NCI-H2081 (cell line): ENCODE results near the gene MPZL2.

Experiments
- DNase-seq, 2 experiments: peaks; one replicate each; lab custom pipeline; 2025; lab: John Stamatoyannopoulos, UW

MPZL2 gene

DNA sequence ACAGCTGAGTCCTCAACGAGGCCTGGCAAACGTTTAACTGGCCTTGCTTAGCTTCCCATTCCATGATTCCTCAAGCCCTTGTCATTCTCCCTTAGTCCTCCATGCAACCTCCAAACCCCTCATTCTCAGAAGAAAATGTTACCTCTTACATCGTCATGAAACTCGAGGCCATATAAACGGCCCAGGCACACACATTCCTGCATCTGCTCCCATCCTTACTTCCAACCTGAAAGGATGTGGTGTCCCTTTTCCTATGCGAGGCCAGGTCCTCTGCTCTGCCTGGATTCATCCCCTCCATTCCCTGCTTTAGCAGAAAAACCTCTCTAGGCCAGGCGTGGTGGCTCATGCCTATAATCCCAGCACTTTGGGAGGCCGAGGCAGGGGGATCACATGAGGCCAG is 20.9 kb downstream of the MPZL2 start:
- DNase-seq: no peak

- DNase-seq: no peak
Observed at GRCh38 chr11:118241764-118242098, 22.4 kb downstream of the MPZL2 start.

DNA sequence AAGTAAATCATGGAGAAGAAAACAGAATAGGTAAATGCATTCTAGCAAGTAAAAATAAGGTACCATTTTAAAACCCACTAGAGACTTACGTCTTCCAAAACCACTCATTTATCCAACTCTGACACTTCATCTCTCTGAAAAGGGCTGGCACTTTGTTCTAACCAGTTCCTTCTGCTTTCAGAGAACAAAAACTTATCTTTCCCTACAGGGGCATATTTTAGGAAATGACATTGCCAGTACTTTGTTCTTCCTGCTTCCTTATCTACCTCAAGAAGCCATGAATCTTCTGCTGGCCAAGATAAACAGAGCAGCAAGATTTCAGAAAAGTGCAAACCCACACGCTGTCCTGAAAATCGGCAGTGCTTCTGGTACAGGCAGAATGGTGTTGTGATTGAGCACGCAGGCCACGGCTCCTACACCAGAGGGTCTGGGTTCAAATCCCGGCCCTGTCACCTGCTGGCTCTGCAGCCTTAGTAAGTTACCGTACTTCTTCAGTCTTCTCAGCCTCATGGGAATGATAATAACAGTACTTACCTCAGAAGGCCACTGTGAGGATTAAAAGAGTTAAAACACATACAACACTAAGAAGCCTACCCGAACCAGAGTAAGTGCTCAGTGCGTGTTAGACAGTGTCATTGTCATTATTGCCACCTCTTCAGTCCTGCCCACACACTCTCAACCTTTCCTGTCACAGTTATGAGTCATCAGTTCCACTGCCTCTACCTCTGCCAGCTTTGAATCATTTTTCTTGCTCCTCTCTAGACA is 22.9 kb downstream of the MPZL2 start:
- DNase-seq: no peak

DNA sequence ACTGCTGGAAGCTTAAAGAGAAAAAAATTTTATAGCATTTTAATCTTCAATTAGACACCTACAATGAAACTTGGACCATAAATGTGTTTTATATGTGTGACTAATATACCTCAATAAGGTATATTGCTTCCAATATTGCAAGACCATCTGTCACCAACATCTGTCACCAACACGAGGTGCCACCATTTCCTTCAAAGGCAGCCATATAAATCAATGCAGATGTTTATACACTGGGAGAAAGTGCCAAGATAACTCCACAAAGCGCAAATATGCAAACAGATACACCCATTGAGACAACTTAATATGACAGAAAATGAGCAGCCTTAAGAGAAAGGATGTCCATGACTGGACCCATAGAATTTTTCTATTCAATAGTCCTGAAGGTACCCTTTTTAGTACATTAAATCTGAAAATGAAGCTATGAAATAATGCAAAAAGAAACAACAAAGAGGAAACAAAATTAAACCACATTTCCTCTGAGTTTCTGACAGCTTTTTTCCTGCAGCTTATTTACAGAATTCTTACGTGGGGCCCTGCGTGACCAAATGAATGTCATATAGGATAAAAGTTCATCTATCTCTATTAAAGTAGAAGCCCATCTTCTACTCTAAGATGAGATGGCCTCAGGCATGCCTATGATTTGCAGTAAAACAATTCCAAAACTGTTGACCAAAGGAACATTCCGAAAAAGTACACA is 24.4 kb downstream of the MPZL2 start:
- no peak for DNase-seq

- no peak for DNase-seq
Observed at GRCh38 chr11:118238929-118239328, 25.2 kb downstream of the MPZL2 start.

GRCh38 chr11:118238421-118238820 is 25.7 kb downstream of the MPZL2 start:
- no peak for DNase-seq

- DNase-seq: no peak
Observed at GRCh38 chr11:118236170-118236569, 27.9 kb downstream of the MPZL2 start.

- DNase-seq: no peak
Observed at GRCh38 chr11:118234833-118235232, 29.3 kb downstream of the MPZL2 start.

DNA sequence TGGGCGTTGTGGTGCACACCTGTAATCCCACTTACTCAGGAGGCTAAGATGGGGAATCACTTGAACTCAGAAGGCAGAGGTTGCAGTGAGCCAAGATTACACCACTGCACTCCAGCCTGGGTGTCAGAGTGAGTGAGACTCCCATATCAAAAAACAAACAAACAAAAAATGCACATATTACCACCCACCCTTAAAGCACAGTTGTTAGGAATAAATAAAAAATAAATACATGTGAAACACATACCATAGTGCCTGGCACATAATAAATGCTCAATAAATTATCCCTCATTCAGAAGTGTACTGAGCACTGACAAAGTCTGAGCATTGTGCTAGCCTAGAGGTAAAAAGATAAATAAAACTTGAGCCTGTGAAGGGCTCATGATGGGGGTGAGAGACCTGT is 30.2 kb downstream of the MPZL2 start:
- DNase-seq: no peak

- DNase-seq: no peak
Observed at GRCh38 chr11:118233377-118233776, 30.7 kb downstream of the MPZL2 start.

GRCh38 chr11:118232659-118233058 is 31.4 kb downstream of the MPZL2 start:
- no peak for DNase-seq

GRCh38 chr11:118231461-118231860 is 32.6 kb downstream of the MPZL2 start:
- no peak for DNase-seq

- no peak for DNase-seq
Observed at GRCh38 chr11:118230088-118230487, 34.0 kb downstream of the MPZL2 start.

GRCh38 chr11:118229274-118229847 is 34.7 kb downstream of the MPZL2 start:
- no peak for DNase-seq

DNA sequence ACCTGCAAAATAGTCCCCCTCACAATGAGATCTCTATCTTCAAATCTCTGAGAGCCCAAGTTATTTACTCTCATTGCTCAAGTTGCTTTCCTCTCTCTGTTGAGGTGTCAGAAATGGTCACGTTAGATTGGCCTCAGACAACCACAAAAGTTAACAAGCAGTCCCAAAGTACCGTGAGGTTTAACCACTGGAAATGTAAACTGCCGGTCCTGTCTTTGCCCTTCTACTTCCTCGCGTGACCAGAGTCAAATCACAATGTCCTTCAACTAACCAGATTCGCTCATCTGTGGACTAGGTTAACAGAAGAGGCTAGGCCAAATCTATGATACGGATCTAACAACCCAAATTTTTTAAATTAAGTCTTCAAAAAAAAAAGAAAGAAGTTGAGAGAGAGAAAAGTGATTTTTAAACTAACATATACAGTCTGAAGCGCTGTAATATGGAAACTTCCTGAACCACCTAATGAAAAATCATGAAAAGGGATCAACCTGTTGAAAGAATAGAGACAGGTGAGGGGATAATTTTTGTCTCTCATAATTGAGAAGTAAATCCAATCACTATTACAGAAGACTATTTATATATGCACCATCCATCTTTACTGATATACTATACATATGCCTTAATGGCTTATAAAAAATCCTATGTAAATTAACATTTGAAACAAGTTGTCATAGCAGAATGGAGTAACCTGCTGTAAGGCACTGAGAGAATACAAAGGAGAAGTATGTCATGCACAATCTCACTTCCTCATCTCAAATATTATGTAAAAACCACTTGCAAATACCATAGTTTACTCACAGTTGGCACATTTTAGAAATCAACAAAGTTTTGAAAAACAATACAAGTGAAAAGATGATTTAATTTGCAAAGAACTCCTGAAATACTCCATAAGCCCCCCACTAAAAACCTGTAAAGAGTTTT is 36.0 kb downstream of the MPZL2 start:
- DNase-seq: no peak

- no peak for DNase-seq
Observed at GRCh38 chr11:118226781-118227180, 37.3 kb downstream of the MPZL2 start.

GRCh38 chr11:118226296-118226695 is 37.8 kb downstream of the MPZL2 start:
- DNase-seq: no peak

- no peak for DNase-seq
Observed at GRCh38 chr11:118224511-118225188, 39.4 kb downstream of the MPZL2 start, which contains the start of gene JAML. TSS of gene JAML (minus strand) at chr11:118225011. CDS start at chr11:118214866, 10,145 bp downstream.

- DNase-seq: no peak
Observed at GRCh38 chr11:118223992-118224391, 40.1 kb downstream of the MPZL2 start.

- DNase-seq: no peak
Observed at GRCh38 chr11:118223570-118223969, 40.5 kb downstream of the MPZL2 start.

DNA sequence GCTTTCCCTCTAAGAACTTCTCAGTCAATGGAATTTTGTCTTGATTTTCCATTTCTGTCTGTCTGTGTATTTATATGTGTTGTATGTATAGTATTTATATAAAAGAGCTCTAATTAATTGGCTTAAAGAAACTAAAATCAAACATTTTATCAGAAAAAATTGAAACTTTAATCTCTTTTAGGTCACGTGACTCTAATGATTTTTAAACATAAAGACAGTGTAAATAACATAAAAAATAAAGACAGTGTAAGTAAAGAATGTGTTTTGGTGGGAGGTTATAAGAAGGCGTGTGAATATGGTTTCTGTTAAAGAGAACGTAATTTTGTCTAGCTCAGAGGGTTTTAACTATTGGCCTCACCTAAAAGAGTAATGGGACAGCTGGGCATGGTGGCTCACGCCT is 41.7 kb downstream of the MPZL2 start:
- no peak for DNase-seq

- DNase-seq: no peak
Observed at GRCh38 chr11:118221419-118221818, 42.7 kb downstream of the MPZL2 start.
